Measurements from ENCODE around the gene TOR1AIP2. TPM values are rescaled to one million over a fixed set of nuclear protein-coding genes. Genes with fewer than 3 reads are reported as not detected.

The TOR1AIP2 gene
- total RNA-seq, 2 experiments from 2014 or later = 71.6 to 72.7 TPM

GRCh38 chr1:179911812-179912211 lies 34.2 kb upstream of the TOR1AIP2 start:
- ChIA-PET POLR2A (no interaction called here), CTCF (no interaction called here)
- H3K4me3 Mint-ChIP-seq = no peak overlapping the region
- DNase-seq (no peak), ATAC-seq (ENCODE audit: poor library complexity) (no peak)
- peaks cover 16% of the 10 kb centered on the region for H3K4me1 Mint-ChIP-seq (ENCODE audit: low read depth)
- Histone ChIP-seq H3K36me3 (ENCODE audit: insufficient read depth, low read length) (peaks cover 72% of the 10 kb centered on the region), H3K27me3 (ENCODE audit: control insufficient read depth in 1 of 2, insufficient read depth in 2 of 2, low read length in 2 of 2) (no peaks in the 10 kb centered on the region), H3K27ac (ENCODE audit: low read depth in 1 of 2, low read length in 2 of 2) (no peak overlapping the region), H3K4me3 (ENCODE audit: low read length) (no peak overlapping the region), H3K4me1 (ENCODE audit: insufficient read depth, low read length) (no peaks in the 10 kb centered on the region), H3K9me3 (ENCODE audit: control insufficient read depth in 1 of 2, insufficient read depth in 1 of 2, low read length in 2 of 2) (no peaks in the 10 kb centered on the region)
- no peaks in the 10 kb centered on the region for H3K9me3 Mint-ChIP-seq
- no peak overlapping the region for H3K27ac Mint-ChIP-seq
- no peak for TF ChIP-seq CTCF (IDR thresholded peaks at IDR 0.05)
- peaks cover 79% of the 10 kb centered on the region for H3K36me3 Mint-ChIP-seq (ENCODE audit: low read depth)
- intact Hi-C loops (cut with DNase I, micrococcal nuclease) = loop anchor here in 1 of 2 experiments (5.0 kb wide), 1 partner anchor 40 kb away; the partner anchor contains the start of gene CEP350
- no peaks in the 10 kb centered on the region for H3K27me3 Mint-ChIP-seq

GRCh38 chr1:179910934-179911333 lies 33.3 kb upstream of the TOR1AIP2 start:
- Histone ChIP-seq H3K4me1 (ENCODE audit: insufficient read depth, low read length) (no peaks in the 10 kb centered on the region), H3K9me3 (ENCODE audit: control insufficient read depth in 1 of 2, insufficient read depth in 1 of 2, low read length in 2 of 2) (no peaks in the 10 kb centered on the region), H3K27me3 (ENCODE audit: control insufficient read depth in 1 of 2, insufficient read depth in 2 of 2, low read length in 2 of 2) (no peaks in the 10 kb centered on the region), H3K27ac (ENCODE audit: low read depth in 1 of 2, low read length in 2 of 2) (no peak overlapping the region), H3K36me3 (ENCODE audit: insufficient read depth, low read length) (peaks cover 65% of the 10 kb centered on the region), H3K4me3 (ENCODE audit: low read length) (no peak overlapping the region)
- intact Hi-C loops (cut with DNase I, micrococcal nuclease) = loop anchor here in 1 of 2 experiments (5.0 kb wide), 1 partner anchor 41 kb away; the partner anchor contains the start of gene CEP350
- ATAC-seq (ENCODE audit: poor library complexity) (no peak), DNase-seq (no peak)
- no peak for TF ChIP-seq CTCF (IDR thresholded peaks at IDR 0.05)
- Mint-ChIP-seq H3K27ac (no peak overlapping the region), H3K36me3 (ENCODE audit: low read depth) (peaks cover 77% of the 10 kb centered on the region), H3K27me3 (no peaks in the 10 kb centered on the region), H3K9me3 (no peaks in the 10 kb centered on the region), H3K4me1 (ENCODE audit: low read depth) (peaks cover 16% of the 10 kb centered on the region), H3K4me3 (no peak overlapping the region)
- ChIA-PET POLR2A (no interaction called here), CTCF (no interaction called here)

DNA sequence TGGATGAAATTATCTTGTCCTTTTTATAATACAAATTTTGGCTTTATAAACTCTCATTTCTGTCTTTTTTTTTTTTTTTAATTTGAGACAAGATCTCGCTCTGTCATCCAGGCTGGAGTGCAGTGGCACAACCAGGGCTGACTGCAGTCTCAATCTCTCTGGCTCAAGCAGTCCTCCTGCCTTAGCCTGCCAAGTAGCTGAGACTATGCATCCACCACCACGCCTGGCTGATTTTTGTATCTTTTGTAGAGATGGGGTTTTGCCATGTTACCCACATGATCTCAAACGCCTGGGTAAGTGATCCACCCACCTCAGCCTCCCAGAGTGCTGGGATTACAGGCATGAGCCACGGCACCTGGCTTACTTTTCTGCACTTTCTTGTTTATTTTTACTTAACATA lies 12.0 kb upstream of the TOR1AIP2 start:
- Histone ChIP-seq H3K36me3 (ENCODE audit: insufficient read depth, low read length) (peaks cover 77% of the 10 kb centered on the region), H3K27ac (ENCODE audit: low read depth in 1 of 2, low read length in 2 of 2) (no peak overlapping the region), H3K27me3 (ENCODE audit: control insufficient read depth in 1 of 2, insufficient read depth in 2 of 2, low read length in 2 of 2) (no peaks in the 10 kb centered on the region), H3K4me1 (ENCODE audit: insufficient read depth, low read length) (peaks cover 12% of the 10 kb centered on the region), H3K4me3 (ENCODE audit: low read length) (no peak overlapping the region), H3K9me3 (ENCODE audit: control insufficient read depth in 1 of 2, insufficient read depth in 1 of 2, low read length in 2 of 2) (no peaks in the 10 kb centered on the region)
- Mint-ChIP-seq H3K36me3 (ENCODE audit: low read depth) (peaks cover 86% of the 10 kb centered on the region), H3K4me3 (no peak overlapping the region), H3K4me1 (ENCODE audit: low read depth) (peaks cover 30% of the 10 kb centered on the region), H3K9me3 (no peaks in the 10 kb centered on the region), H3K27ac (no peak overlapping the region), H3K27me3 (no peaks in the 10 kb centered on the region)
- ATAC-seq (ENCODE audit: poor library complexity) = no peak
- POLR2A ChIA-PET = no interaction called here
- no peak for TF ChIP-seq CTCF (IDR thresholded peaks at IDR 0.05)
- DNase-seq = no peak
- intact Hi-C loops (cut with DNase I, micrococcal nuclease) = loop anchor here (10.0 kb wide), 2 partner anchors 265 to 1205 kb away; partner anchors contain the start of gene QSOX1 (in 1 of the 2)
- CTCF ChIA-PET = no interaction called here

Measured in CD4-positive, alpha-beta T cell (primary cell).